ENCODE measurements around the gene CEP104.

Gene CEP104

GRCh38 chr1:3767328-3767925 is 89.6 kb downstream of the CEP104 start:
- no peak for DNase-seq (ENCODE audit: extremely low read depth in 1 of 2, low read depth in 1 of 2)

DNA sequence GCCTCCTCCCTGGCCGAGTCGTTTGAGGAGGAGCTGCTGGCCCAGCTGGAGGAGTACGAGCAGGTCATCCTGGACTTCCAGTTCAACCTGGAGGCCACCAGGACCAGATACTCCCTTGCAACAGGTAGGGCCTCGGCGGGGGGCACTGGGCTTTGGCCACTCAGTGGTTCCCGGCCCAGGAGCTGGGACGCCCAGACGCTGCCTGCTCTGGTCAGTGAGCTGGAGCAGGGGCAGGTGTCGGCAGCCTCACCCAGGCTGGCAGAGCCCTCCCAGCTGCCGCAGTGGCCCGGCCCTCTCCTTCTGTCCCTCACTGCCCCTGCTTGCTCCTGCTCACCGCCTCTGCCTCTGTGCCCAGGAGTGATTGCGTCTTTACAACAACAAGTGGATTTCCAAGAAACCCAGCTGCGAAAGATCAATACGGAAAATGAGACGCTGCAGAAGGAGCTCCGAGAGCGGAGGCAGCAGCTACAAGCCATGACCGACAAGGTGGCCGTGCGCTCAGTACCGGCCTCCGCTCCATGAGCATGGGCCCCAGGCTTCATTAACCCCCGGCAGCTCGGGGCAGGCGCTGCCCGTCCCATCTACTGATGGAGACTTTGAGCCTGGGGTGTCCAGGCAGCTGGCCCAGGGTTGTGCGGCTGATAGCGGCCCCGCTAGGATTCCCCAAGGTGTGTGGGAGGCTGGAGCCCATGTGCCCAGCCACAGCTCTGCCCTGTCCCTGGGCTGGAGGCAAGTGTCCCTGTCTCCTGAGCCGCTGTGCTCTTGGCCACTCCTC is 93.5 kb downstream of the CEP104 start:
- no peak for DNase-seq (ENCODE audit: extremely low read depth in 1 of 2, low read depth in 1 of 2)

GRCh38 chr1:3762873-3763228 is 94.2 kb downstream of the CEP104 start:
- DNase-seq (ENCODE audit: extremely low read depth in 1 of 2, low read depth in 1 of 2), result no peak

DNA sequence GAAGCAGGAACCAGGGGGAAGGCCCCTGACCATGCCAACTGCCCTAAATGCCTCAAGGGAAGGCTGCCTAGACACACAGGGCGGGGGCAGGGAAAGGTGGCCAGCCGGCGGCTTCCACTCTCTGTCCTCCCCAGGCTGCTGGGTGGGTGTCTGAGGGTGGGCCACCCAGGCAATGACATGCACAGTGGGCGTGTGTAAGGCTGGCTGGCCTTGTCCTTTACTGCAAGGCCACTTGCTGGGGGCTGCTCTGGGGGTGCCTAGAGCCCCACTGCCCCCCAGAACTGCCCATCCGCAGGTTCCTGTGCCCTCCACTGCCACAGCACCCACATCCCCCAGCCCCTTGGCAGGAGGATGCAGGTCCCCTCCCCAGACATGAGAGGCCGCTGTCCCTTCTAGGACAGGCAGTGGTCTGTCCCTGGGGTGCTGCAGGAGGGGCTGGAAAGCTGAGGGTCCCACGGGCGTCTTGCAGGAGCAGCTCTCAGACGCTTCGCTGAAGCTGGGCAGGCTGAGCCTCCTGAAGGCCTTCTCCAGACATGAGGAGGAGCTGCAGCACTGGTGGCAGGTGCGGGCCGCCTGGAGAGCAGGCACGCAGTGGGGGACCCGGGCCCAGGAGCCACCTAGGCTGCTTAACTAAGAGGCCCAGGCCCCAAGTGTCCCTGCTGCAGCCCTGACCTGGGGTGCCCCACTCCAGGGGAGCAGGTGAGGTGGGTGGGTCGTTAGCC is 94.7 kb downstream of the CEP104 start:
- DNase-seq (ENCODE audit: extremely low read depth in 1 of 2, low read depth in 1 of 2), result no peak
